Dendritic cell treated with granulocyte-macrophage colony-stimulating factor and Interleukin-4, amounts not matched to agents 40 ng/mL and 50 ng/mL, for 4 days (primary cell): ENCODE measurements around the gene OR6M1.

Experiments used
- H3K27ac Mint-ChIP-seq: one replicate; pipeline ENCODE4 v1.8.0; 2022; ENCODE audit warnings: mild to moderate bottlenecking, mixed read lengths
- H3K27me3 Mint-ChIP-seq: one replicate; pipeline ENCODE4 v1.8.0; 2022; ENCODE audit warnings: mild to moderate bottlenecking, mixed read lengths
- H3K36me3 Mint-ChIP-seq: one replicate; pipeline ENCODE4 v1.8.0; 2022; ENCODE audit warnings: low read depth, mixed read lengths
- H3K4me1 Mint-ChIP-seq: one replicate; pipeline ENCODE4 v1.8.0; 2022; ENCODE audit warnings: low read depth, mixed read lengths
- H3K4me3 Mint-ChIP-seq: one replicate; pipeline ENCODE4 v1.8.0; 2022; ENCODE audit warnings: mild to moderate bottlenecking, moderate library complexity, mixed read lengths
- H3K9me3 Mint-ChIP-seq: one replicate; pipeline ENCODE4 v1.8.0; 2022; ENCODE audit warnings: mixed read lengths
- intact Hi-C: fragments of 100-400 bp; cut with micrococcal nuclease; formaldehyde crosslinking; loops from one replicate; pipeline ENCODE4 v1.15.0; 2022

Gene OR6M1

DNA sequence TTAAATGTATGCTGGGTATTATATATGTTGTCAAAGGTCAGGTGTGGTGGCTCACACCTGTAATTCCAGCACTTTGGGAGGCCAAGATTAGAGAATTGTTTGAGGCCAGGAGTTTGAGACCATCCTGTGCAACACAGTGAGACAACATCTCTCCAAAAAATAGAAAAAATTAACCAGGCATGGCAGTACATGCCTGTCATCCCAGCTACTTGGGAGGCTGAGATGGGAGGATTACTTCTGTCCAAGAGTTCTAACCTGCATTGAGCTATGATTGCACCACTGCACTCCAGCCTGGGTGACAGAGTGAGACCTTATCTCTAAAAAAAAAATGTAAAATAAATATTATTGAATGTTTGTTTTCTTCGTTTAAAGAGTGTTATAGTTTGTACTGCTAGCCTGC lies 40.5 kb downstream of the OR6M1 start:
- intact Hi-C loops, result no loop called here
- Mint-ChIP-seq H3K27ac (no peak overlapping the region), H3K9me3 (peaks cover 14% of the 10 kb centered on the region), H3K27me3 (no peaks in the 10 kb centered on the region), H3K36me3 (no peaks in the 10 kb centered on the region), H3K4me3 (no peak overlapping the region), H3K4me1 (no peaks in the 10 kb centered on the region)

DNA sequence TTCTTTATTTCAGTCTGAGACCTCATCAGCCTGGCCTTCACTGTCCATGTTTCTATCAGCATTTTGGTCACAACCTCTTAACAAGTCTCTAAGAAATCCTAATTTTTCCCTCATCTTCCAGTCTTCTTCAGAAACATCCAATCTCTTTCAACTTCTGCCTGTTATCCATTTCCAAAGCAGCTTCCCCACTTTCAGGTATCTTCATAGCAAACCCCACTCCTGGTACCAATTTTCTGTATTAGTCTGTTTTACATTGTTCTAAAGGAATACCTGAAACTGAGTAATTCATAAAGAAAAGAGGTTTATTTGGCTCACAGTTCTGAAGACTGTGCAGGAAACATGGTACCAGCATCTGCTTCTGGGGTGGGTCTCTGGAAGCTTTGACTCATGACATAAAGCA lies 43.7 kb downstream of the OR6M1 start:
- H3K27me3 Mint-ChIP-seq, result no peaks in the 10 kb centered on the region
- H3K9me3 Mint-ChIP-seq, result peaks cover 14% of the 10 kb centered on the region
- intact Hi-C loops, result no loop called here
- H3K4me1 Mint-ChIP-seq, result no peaks in the 10 kb centered on the region
- no peak overlapping the region for H3K27ac Mint-ChIP-seq
- H3K4me3 Mint-ChIP-seq, result no peak overlapping the region
- H3K36me3 Mint-ChIP-seq, result no peaks in the 10 kb centered on the region

- Mint-ChIP-seq H3K36me3 (no peaks in the 10 kb centered on the region), H3K4me3 (no peak overlapping the region), H3K27ac (no peak overlapping the region), H3K4me1 (no peaks in the 10 kb centered on the region), H3K9me3 (peaks cover 14% of the 10 kb centered on the region), H3K27me3 (no peaks in the 10 kb centered on the region)
- intact Hi-C loops, result no loop called here
Observed at GRCh38 chr11:123760894-123761293, 45.3 kb downstream of the OR6M1 start.

GRCh38 chr11:123757976-123758375 lies 48.2 kb downstream of the OR6M1 start:
- Mint-ChIP-seq H3K36me3 (no peaks in the 10 kb centered on the region), H3K9me3 (peaks cover 14% of the 10 kb centered on the region), H3K4me1 (no peaks in the 10 kb centered on the region), H3K27me3 (no peaks in the 10 kb centered on the region), H3K4me3 (no peak overlapping the region), H3K27ac (no peak overlapping the region)
- intact Hi-C loops, result no loop called here

- Mint-ChIP-seq H3K9me3 (no peaks in the 10 kb centered on the region), H3K27me3 (no peaks in the 10 kb centered on the region)
Observed at GRCh38 chr11:123755813-123756212, 50.3 kb downstream of the OR6M1 start.

More at GRCh38 chr11:123755813-123756212, 50.3 kb downstream of the OR6M1 start:
- Mint-ChIP-seq H3K36me3 (no peaks in the 10 kb centered on the region), H3K27ac (no peak overlapping the region), H3K4me1 (no peaks in the 10 kb centered on the region), H3K4me3 (no peak overlapping the region)
- intact Hi-C loops, result no loop called here
